ENCODE results near the gene ACADVL. TPM values are rescaled to one million over a fixed set of nuclear protein-coding genes. Genes with fewer than 3 reads are reported as not detected.
A peak's percentile ranks its signal among the peaks of the same experiment; 100 is the strongest.

ACADVL gene
- total and polyA plus RNA-seq, 2 of the 4 experiments (the other 2 are of a cell fraction), result 139 to 752 TPM

DNA sequence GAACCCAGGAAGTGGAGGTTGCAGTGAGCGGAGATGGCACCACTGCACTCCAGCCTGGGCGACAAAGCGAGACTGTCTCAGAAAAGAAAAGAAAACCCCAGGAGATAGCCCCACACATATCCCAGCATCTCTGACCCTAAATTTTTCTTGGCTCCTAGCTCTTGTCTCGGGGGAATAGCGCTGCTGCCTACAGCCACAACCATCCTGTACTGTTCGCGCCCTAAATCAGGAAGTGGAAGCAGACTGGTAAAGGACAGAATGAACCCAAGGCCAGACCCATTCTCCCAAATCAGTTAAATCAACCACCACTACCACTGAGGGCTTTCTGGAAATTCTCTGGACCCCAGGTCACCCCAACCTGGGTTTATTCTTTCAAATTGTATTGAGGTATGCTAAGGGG lies 30.1 kb downstream of the ACADVL start:
- H4K91ac ChIP-seq (ENCODE audit: insufficient read depth, low read depth, low read length), result no peak overlapping the region
- peak overlapping the region; percentile 88 for H3K9ac ChIP-seq (ENCODE audit: low read depth, low read length)
- TF ChIP-seq MXI1 (IDR thresholded peaks at IDR 0.05; ENCODE audit: borderline replicate concordance, low read depth, low read length) (no peak), CHD1 (IDR thresholded peaks at IDR 0.05; ENCODE audit: low read depth, low read length) (no peak), MAFK (IDR thresholded peaks at IDR 0.05; ENCODE audit: low read depth, low read length) (no peak)
- peaks cover 17% of the 10 kb centered on the region for H3K36me3 ChIP-seq (ENCODE audit: control insufficient read depth, insufficient read depth, low read length)
- no peaks in the 10 kb centered on the region for H3K27me3 ChIP-seq (ENCODE audit: control insufficient read depth, insufficient read depth, low read length)
- no peak overlapping the region for H2BK5ac ChIP-seq (ENCODE audit: low read depth, low read length, poor library complexity, severe bottlenecking)
- in situ Hi-C loops (cut with MboI; ENCODE audit: low sequenced_read_pairs), result loop anchor here (25.0 kb wide), 1 partner anchor 912 kb away; the partner anchor contains the start of genes PER1 and VAMP2
- no TSS peak for BruUV-seq (replicated peaks)
- H3K27ac ChIP-seq (ENCODE audit: insufficient read depth, low read length), result no peak overlapping the region
- H2AK9ac ChIP-seq (replicated peaks; ENCODE audit: low read depth, low read length, poor library complexity), result peak overlapping the region; percentile 3
- H4K8ac ChIP-seq (ENCODE audit: low read depth in 2 of 2, low read length in 2 of 2), result peak overlapping the region in 1 of 2 experiments; percentile 2; a peak in 1 of 4 replicates
- H2BK15ac ChIP-seq (ENCODE audit: low read depth, low read length), result no peak overlapping the region
- H3K79me1 ChIP-seq (ENCODE audit: low read depth in 1 of 2, low read length in 2 of 2), result peaks cover 7 to 54% of the 10 kb centered on the region in 2 experiments; a peak in 3 of 4 replicates
- DNase-seq (no peak), ATAC-seq (ENCODE audit: low read depth) (no peak)
- peak overlapping the region; percentile 62; the same call in 1 of the 2 replicates for H3K14ac ChIP-seq (replicated peaks; ENCODE audit: low read depth, low read length)
- H2BK120ac ChIP-seq (ENCODE audit: low read depth, low read length), result no peak overlapping the region
- peak overlapping the region; percentile 99 for H3K4me2 ChIP-seq (ENCODE audit: low read depth, low read length)
- H3K4me3 ChIP-seq (ENCODE audit: insufficient read depth, low read depth, low read length), result peak overlapping the region; percentile 62
- H2BK20ac ChIP-seq (ENCODE audit: low read depth, low read length), result no peak overlapping the region
- H3K23ac ChIP-seq (ENCODE audit: low read depth, low read length), result peak overlapping the region; percentile 93
- H3K9me3 ChIP-seq (ENCODE audit: control insufficient read depth, insufficient read depth, low read length), result no peaks in the 10 kb centered on the region
- dilution Hi-C loops (cut with HindIII; ENCODE audit: low sequenced_read_pairs, unreplicated experiment), result no loop called here
- H3K18ac ChIP-seq (ENCODE audit: low read depth, low read length), result no peak overlapping the region
- H3K4me1 ChIP-seq (ENCODE audit: control insufficient read depth, insufficient read depth, low read length), result peaks cover 8% of the 10 kb centered on the region
- 100% methylated on average over 3 of the region's 7 CpGs; no CpG with 5 or more reads in 1 of the 2 experiments for WGBS, 2 experiments (ENCODE audit: extremely low coverage in 2 of 2, insufficient read length in 1 of 2)
- H3K56ac ChIP-seq (ENCODE audit: extremely low read depth, insufficient read depth, low read length), result peak overlapping the region; percentile 50; the same call in 1 of the 2 replicates
- ChIA-PET POLR2A (ENCODE audit: unreplicated experiment) (interaction anchor here (1.0 kb wide), 1 partner anchor 10 kb away, joined by 3 read pairs; the partner anchor contains the start of gene PHF23), CTCF (no interaction called here)
- H2AK5ac ChIP-seq (ENCODE audit: low read depth, low read length), result peak overlapping the region; percentile 42; the same call in 1 of the 2 replicates
- H3K9me1 ChIP-seq (ENCODE audit: insufficient read depth, low read length), result peaks cover 10% of the 10 kb centered on the region
- peaks cover 9% of the 10 kb centered on the region; the same call in 1 of the 2 replicates for H4K20me1 ChIP-seq (ENCODE audit: insufficient read depth, low read length)
- H2AFZ ChIP-seq (replicated peaks; ENCODE audit: low read length, poor library complexity), result no peak overlapping the region
- H4K5ac ChIP-seq (ENCODE audit: low read depth, low read length), result no peak overlapping the region
- H3K4ac ChIP-seq (ENCODE audit: low read depth, low read length), result peak overlapping the region; percentile 96; the same call in 1 of the 2 replicates
- intact Hi-C loops (cut with micrococcal nuclease), result no loop called here

Data from IMR-90 (cell line).